OCI-LY7 (cell line): Measurements from ENCODE around the gene RNPC3. TPM values are rescaled to one million over a fixed set of nuclear protein-coding genes. Genes with fewer than 3 reads are reported as not detected.
"Not testable (repeated sequence)": the region's sequence is repeated elsewhere in the genome, so short reads cannot be mapped to it uniquely, and the experiment has no call there.

Experiments used
- BruUV-seq: library from RNA; stranded (reverse); fragments of 400-500 nt; replicated peaks from 2 replicates; lab custom pipeline; 2021; lab: Mats Ljungman, UMichigan
- CTCF ChIA-PET: fragments of 300-600 bp; sonication (Branson Sonifier 250); formaldehyde crosslinking; loops from one replicate; lab custom pipeline; 2022; ENCODE audit warnings: antibody characterized with exemption; ENCODE audit not compliant: unreplicated experiment; lab: Charles Lee
- POLR2A ChIA-PET: fragments of 300-600 bp; sonication (Branson Sonifier 250); formaldehyde crosslinking; loops from one replicate; lab custom pipeline; 2022; ENCODE audit warnings: antibody characterized with exemption; lab: Charles Lee
- DNase-seq: peaks from one replicate; pipeline ENCODE4 v3.0.0-alpha.2; 2015; ENCODE audit warnings: low spot score
- H2AFZ ChIP-seq: fragments of 200-600 bp; sonication (generic), shearing (Covaris generic); 2 replicates; pipeline ENCODE4 v1.6.1; 2014; ENCODE audit warnings: mild to moderate bottlenecking, antibody characterized with exemption, low read length, moderate library complexity
- H3K27ac ChIP-seq: fragments of 200-600 bp; sonication (generic); 2 replicates; pipeline ENCODE4 v1.5.1; 2014; ENCODE audit warnings: mixed run types, low read depth, mild to moderate bottlenecking, moderate library complexity, low read length, inconsistent platforms; ENCODE audit not compliant: poor library complexity, severe bottlenecking
- H3K36me3 ChIP-seq: fragments of 200-600 bp; sonication (generic); 2 replicates; pipeline ENCODE4 v1.6.1; 2014; ENCODE audit warnings: mild to moderate bottlenecking, antibody characterized with exemption, low read length, moderate library complexity, mixed read lengths; ENCODE audit not compliant: insufficient read depth
- H3K4me1 ChIP-seq: fragments of 200-600 bp; sonication (generic); 2 replicates; pipeline ENCODE4 v1.5.1; 2014; ENCODE audit warnings: mild to moderate bottlenecking, low read length; ENCODE audit not compliant: insufficient read depth, poor library complexity, severe bottlenecking
- H3K4me2 ChIP-seq: fragments of 200-600 bp; sonication (generic); 2 replicates; pipeline ENCODE4 v1.6.1; 2014; ENCODE audit warnings: mild to moderate bottlenecking, low read length
- H3K4me3 ChIP-seq: fragments of 200-600 bp; sonication (generic); 2 replicates; pipeline ENCODE4 v1.5.1; 2014; ENCODE audit warnings: mild to moderate bottlenecking, low read depth, low read length; ENCODE audit not compliant: poor library complexity, severe bottlenecking
- H3K79me2 ChIP-seq: fragments of 200-600 bp; sonication (generic); 2 replicates; pipeline ENCODE4 v1.6.1; 2016; ENCODE audit warnings: low read depth, mild to moderate bottlenecking, low read length, moderate library complexity, mixed read lengths; ENCODE audit not compliant: insufficient read depth
- H3K9me2 ChIP-seq: fragments of 200-600 bp; sonication (generic); 2 replicates; pipeline ENCODE4 v1.6.1; 2016; ENCODE audit warnings: mild to moderate bottlenecking, low read length, mixed read lengths; ENCODE audit not compliant: insufficient read depth
- H3K9me3 ChIP-seq: fragments of 200-600 bp; sonication (generic); 2 replicates; pipeline ENCODE4 v1.6.1; 2014; ENCODE audit warnings: mild to moderate bottlenecking, mixed run types, low read length, mixed read lengths
- H4K20me1 ChIP-seq: fragments of 200-600 bp; sonication (generic); 2 replicates; pipeline ENCODE4 v1.6.1; 2014; ENCODE audit warnings: mild to moderate bottlenecking, antibody characterized with exemption, low read length, moderate library complexity, mixed read lengths; ENCODE audit not compliant: insufficient read depth
- EZH2phosphoT487 ChIP-seq: fragments of 200-600 bp; sonication (generic); IDR thresholded peaks from 2 replicates; pipeline ENCODE4 v1.6.1; 2018; ENCODE audit warnings: low read depth, borderline replicate concordance, mild to moderate bottlenecking, mixed run types, antibody characterized with exemption, low read length, moderate library complexity, mixed read lengths
- intact Hi-C: fragments of 100-400 bp; cut with micrococcal nuclease; formaldehyde crosslinking; loops from one replicate; pipeline ENCODE4 v1.10.0; 2022; ENCODE audit not compliant: unreplicated experiment
- total RNA-seq, 2 experiments: library from RNA; depleted of rRNA in 1 of 2; stranded (reverse); fragments of >200 nt in 1 of 2; shearing (Covaris generic) in 1 of 2; gene quantifications; 2 replicates each; pipeline ENCODE4 v1.2.3, GENCODE V29; 2014 to 2022
- TF ChIP-seq, protein P1 (sequence below): fragments of 200-600 bp; sonication (generic); conservative IDR thresholded peaks from 2 replicates; pipeline ENCODE4 v1.5.1; 2014; ENCODE audit warnings: mild to moderate bottlenecking, antibody characterized with exemption, low read length, moderate library complexity, mixed read lengths

RNPC3 gene
- total RNA-seq, 2 experiments from 2014 or later: 20.1 to 33.6 TPM

GRCh38 chr1:103547840-103548239 is 22.3 kb downstream of the RNPC3 start:
- TF ChIP-seq, protein P1, sequence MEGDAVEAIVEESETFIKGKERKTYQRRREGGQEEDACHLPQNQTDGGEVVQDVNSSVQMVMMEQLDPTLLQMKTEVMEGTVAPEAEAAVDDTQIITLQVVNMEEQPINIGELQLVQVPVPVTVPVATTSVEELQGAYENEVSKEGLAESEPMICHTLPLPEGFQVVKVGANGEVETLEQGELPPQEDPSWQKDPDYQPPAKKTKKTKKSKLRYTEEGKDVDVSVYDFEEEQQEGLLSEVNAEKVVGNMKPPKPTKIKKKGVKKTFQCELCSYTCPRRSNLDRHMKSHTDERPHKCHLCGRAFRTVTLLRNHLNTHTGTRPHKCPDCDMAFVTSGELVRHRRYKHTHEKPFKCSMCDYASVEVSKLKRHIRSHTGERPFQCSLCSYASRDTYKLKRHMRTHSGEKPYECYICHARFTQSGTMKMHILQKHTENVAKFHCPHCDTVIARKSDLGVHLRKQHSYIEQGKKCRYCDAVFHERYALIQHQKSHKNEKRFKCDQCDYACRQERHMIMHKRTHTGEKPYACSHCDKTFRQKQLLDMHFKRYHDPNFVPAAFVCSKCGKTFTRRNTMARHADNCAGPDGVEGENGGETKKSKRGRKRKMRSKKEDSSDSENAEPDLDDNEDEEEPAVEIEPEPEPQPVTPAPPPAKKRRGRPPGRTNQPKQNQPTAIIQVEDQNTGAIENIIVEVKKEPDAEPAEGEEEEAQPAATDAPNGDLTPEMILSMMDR: no peak
- no peak for TF ChIP-seq EZH2phosphoT487
- Histone ChIP-seq H3K9me3 (no peaks in the 10 kb centered on the region), H3K4me3 (no peak overlapping the region), H3K9me2 (no peaks in the 10 kb centered on the region), H4K20me1 (no peaks in the 10 kb centered on the region; the same call in 1 of the 2 replicates), H3K4me1 (no peaks in the 10 kb centered on the region), H3K27ac (no peak overlapping the region), H3K79me2 (no peaks in the 10 kb centered on the region), H2AFZ (no peak overlapping the region), H3K36me3 (peaks cover 90% of the 10 kb centered on the region), H3K4me2 (no peak overlapping the region)
- intact Hi-C loops: no loop called here
- ChIA-PET CTCF (no interaction called here), POLR2A (interaction anchor here (1.0 kb wide), 1 partner anchor 15 kb away, joined by 3 read pairs; no protein-coding TSS in a partner anchor)
- no peak for DNase-seq
- BruUV-seq: no TSS peak

GRCh38 chr1:103560427-103560826 is 34.9 kb downstream of the RNPC3 start:
- no peaks in the 10 kb centered on the region for H3K9me3 ChIP-seq
- peaks cover 7% of the 10 kb centered on the region; the same call in 1 of the 2 replicates for H3K9me2 ChIP-seq
- ChIA-PET CTCF (no interaction called here), POLR2A (no interaction called here)
- H4K20me1 ChIP-seq: no peaks in the 10 kb centered on the region
- H3K4me3 ChIP-seq: no peak overlapping the region
- DNase-seq: no peak
- no peaks in the 10 kb centered on the region for H3K79me2 ChIP-seq
- TF ChIP-seq EZH2phosphoT487: no peak
- TF ChIP-seq, protein P1: no peak
- intact Hi-C loops: no loop called here
- H3K4me2 ChIP-seq: no peak overlapping the region
- no peak overlapping the region for H2AFZ ChIP-seq
- peaks cover 6% of the 10 kb centered on the region for H3K4me1 ChIP-seq
- no TSS peak for BruUV-seq
- H3K36me3 ChIP-seq: peaks cover 14% of the 10 kb centered on the region; the same call in 1 of the 2 replicates
- H3K27ac ChIP-seq: no peak overlapping the region

GRCh38 chr1:103561124-103561523 is 35.6 kb downstream of the RNPC3 start:
- H3K9me3 ChIP-seq, H2AFZ ChIP-seq, CTCF ChIA-PET, H3K4me3 ChIP-seq, H3K4me1 ChIP-seq, H3K4me2 ChIP-seq, DNase-seq, intact Hi-C loops, H4K20me1 ChIP-seq, H3K27ac ChIP-seq, H3K36me3 ChIP-seq, H3K9me2 ChIP-seq, POLR2A ChIA-PET, BruUV-seq, H3K79me2 ChIP-seq: not testable (repeated sequence)
